T-helper 1 cell treated with Interleukin-12 subunit alpha and Interleukin-12 subunit beta and Interleukin-4 antibody, amounts not matched to agents 30 μg/mL and 1 μg/mL, for 36 hours (primary cell): ENCODE results near the gene CABCOCO1.

Experiments
- H3K27ac Mint-ChIP-seq: one replicate; pipeline ENCODE4 v1.8.0; 2021; ENCODE audit warnings: mild to moderate bottlenecking, mixed read lengths
- H3K27me3 Mint-ChIP-seq: one replicate; pipeline ENCODE4 v1.8.0; 2021; ENCODE audit warnings: low read depth, mixed read lengths
- H3K36me3 Mint-ChIP-seq: one replicate; pipeline ENCODE4 v1.8.0; 2021; ENCODE audit warnings: low read depth, mixed read lengths
- H3K4me1 Mint-ChIP-seq: one replicate; pipeline ENCODE4 v1.8.0; 2021; ENCODE audit warnings: low read depth, mixed read lengths
- H3K4me3 Mint-ChIP-seq: one replicate; pipeline ENCODE4 v1.8.0; 2021; ENCODE audit warnings: mild to moderate bottlenecking, moderate library complexity, mixed read lengths
- H3K9me3 Mint-ChIP-seq: one replicate; pipeline ENCODE4 v1.8.0; 2021; ENCODE audit warnings: mixed read lengths

CABCOCO1 gene

GRCh38 chr10:61786728-61787127 is 124.0 kb downstream of the CABCOCO1 start:
- no peaks in the 10 kb centered on the region for H3K36me3 Mint-ChIP-seq
- H3K27ac Mint-ChIP-seq, result peak overlapping the region; percentile 4
- H3K27me3 Mint-ChIP-seq, result no peaks in the 10 kb centered on the region
- peaks cover 6% of the 10 kb centered on the region for H3K9me3 Mint-ChIP-seq
- peaks cover 43% of the 10 kb centered on the region for H3K4me1 Mint-ChIP-seq
- no peak overlapping the region for H3K4me3 Mint-ChIP-seq

GRCh38 chr10:61787170-61787569 is 124.4 kb downstream of the CABCOCO1 start:
- Mint-ChIP-seq H3K36me3 (no peaks in the 10 kb centered on the region), H3K4me1 (peaks cover 39% of the 10 kb centered on the region), H3K4me3 (no peak overlapping the region), H3K27me3 (no peaks in the 10 kb centered on the region), H3K9me3 (peaks cover 3% of the 10 kb centered on the region), H3K27ac (no peak overlapping the region)

GRCh38 chr10:61789031-61789430 is 126.3 kb downstream of the CABCOCO1 start:
- Mint-ChIP-seq H3K4me3 (no peak overlapping the region), H3K36me3 (no peaks in the 10 kb centered on the region), H3K27ac (no peak overlapping the region), H3K9me3 (no peaks in the 10 kb centered on the region), H3K27me3 (no peaks in the 10 kb centered on the region), H3K4me1 (peaks cover 32% of the 10 kb centered on the region)

- H3K27me3 Mint-ChIP-seq, result no peaks in the 10 kb centered on the region
- H3K27ac Mint-ChIP-seq, result no peak overlapping the region
- no peak overlapping the region for H3K4me3 Mint-ChIP-seq
- H3K36me3 Mint-ChIP-seq, result no peaks in the 10 kb centered on the region
- peaks cover 13% of the 10 kb centered on the region for H3K4me1 Mint-ChIP-seq
- no peaks in the 10 kb centered on the region for H3K9me3 Mint-ChIP-seq
Observed at GRCh38 chr10:61791216-61791615, 128.5 kb downstream of the CABCOCO1 start.

GRCh38 chr10:61792097-61792716 is 129.5 kb downstream of the CABCOCO1 start:
- H3K36me3 Mint-ChIP-seq, result no peaks in the 10 kb centered on the region
- H3K27me3 Mint-ChIP-seq, result no peaks in the 10 kb centered on the region
- H3K4me1 Mint-ChIP-seq, result peaks cover 4% of the 10 kb centered on the region
- no peak overlapping the region for H3K27ac Mint-ChIP-seq
- no peaks in the 10 kb centered on the region for H3K9me3 Mint-ChIP-seq
- H3K4me3 Mint-ChIP-seq, result no peak overlapping the region

GRCh38 chr10:61792921-61793320 is 130.2 kb downstream of the CABCOCO1 start:
- no peaks in the 10 kb centered on the region for H3K9me3 Mint-ChIP-seq
- H3K27ac Mint-ChIP-seq, result no peak overlapping the region
- H3K4me3 Mint-ChIP-seq, result no peak overlapping the region
- peaks cover 4% of the 10 kb centered on the region for H3K4me1 Mint-ChIP-seq
- H3K27me3 Mint-ChIP-seq, result no peaks in the 10 kb centered on the region
- no peaks in the 10 kb centered on the region for H3K36me3 Mint-ChIP-seq

GRCh38 chr10:61793760-61794703 is 131.3 kb downstream of the CABCOCO1 start:
- H3K27me3 Mint-ChIP-seq, result no peaks in the 10 kb centered on the region
- H3K4me3 Mint-ChIP-seq, result no peak overlapping the region
- peaks cover 4% of the 10 kb centered on the region for H3K4me1 Mint-ChIP-seq
- H3K27ac Mint-ChIP-seq, result no peak overlapping the region
- no peaks in the 10 kb centered on the region for H3K9me3 Mint-ChIP-seq
- no peaks in the 10 kb centered on the region for H3K36me3 Mint-ChIP-seq

GRCh38 chr10:61795147-61795546 is 132.4 kb downstream of the CABCOCO1 start:
- no peaks in the 10 kb centered on the region for H3K27me3 Mint-ChIP-seq
- no peaks in the 10 kb centered on the region for H3K36me3 Mint-ChIP-seq
- no peaks in the 10 kb centered on the region for H3K9me3 Mint-ChIP-seq
- H3K4me3 Mint-ChIP-seq, result no peak overlapping the region
- H3K27ac Mint-ChIP-seq, result no peak overlapping the region
- peaks cover 4% of the 10 kb centered on the region for H3K4me1 Mint-ChIP-seq

- Mint-ChIP-seq H3K36me3 (no peaks in the 10 kb centered on the region), H3K4me1 (peaks cover 4% of the 10 kb centered on the region), H3K4me3 (no peak overlapping the region), H3K27ac (no peak overlapping the region), H3K27me3 (no peaks in the 10 kb centered on the region), H3K9me3 (no peaks in the 10 kb centered on the region)
Observed at GRCh38 chr10:61795551-61795950, 132.8 kb downstream of the CABCOCO1 start.

- no peaks in the 10 kb centered on the region for H3K36me3 Mint-ChIP-seq
- no peaks in the 10 kb centered on the region for H3K9me3 Mint-ChIP-seq
- H3K4me1 Mint-ChIP-seq, result peaks cover 4% of the 10 kb centered on the region
- no peaks in the 10 kb centered on the region for H3K27me3 Mint-ChIP-seq
- H3K27ac Mint-ChIP-seq, result no peak overlapping the region
- H3K4me3 Mint-ChIP-seq, result no peak overlapping the region
Observed at GRCh38 chr10:61796785-61797184, 134.1 kb downstream of the CABCOCO1 start.

- H3K9me3 Mint-ChIP-seq, result no peaks in the 10 kb centered on the region
- no peak overlapping the region for H3K4me3 Mint-ChIP-seq
- H3K36me3 Mint-ChIP-seq, result no peaks in the 10 kb centered on the region
- no peaks in the 10 kb centered on the region for H3K27me3 Mint-ChIP-seq
- H3K4me1 Mint-ChIP-seq, result peaks cover under 1% of the 10 kb centered on the region
- no peak overlapping the region for H3K27ac Mint-ChIP-seq
Observed at GRCh38 chr10:61797304-61798153, 134.8 kb downstream of the CABCOCO1 start.

GRCh38 chr10:61798713-61799112 is 136.0 kb downstream of the CABCOCO1 start:
- H3K9me3 Mint-ChIP-seq, result no peaks in the 10 kb centered on the region
- no peaks in the 10 kb centered on the region for H3K36me3 Mint-ChIP-seq
- H3K27me3 Mint-ChIP-seq, result no peaks in the 10 kb centered on the region
- H3K27ac Mint-ChIP-seq, result peak overlapping the region; percentile 45
- H3K4me1 Mint-ChIP-seq, result no peaks in the 10 kb centered on the region
- H3K4me3 Mint-ChIP-seq, result no peak overlapping the region

- peaks cover 2% of the 10 kb centered on the region for H3K4me1 Mint-ChIP-seq
- H3K27me3 Mint-ChIP-seq, result no peaks in the 10 kb centered on the region
- no peak overlapping the region for H3K27ac Mint-ChIP-seq
- no peak overlapping the region for H3K4me3 Mint-ChIP-seq
- no peaks in the 10 kb centered on the region for H3K9me3 Mint-ChIP-seq
- H3K36me3 Mint-ChIP-seq, result no peaks in the 10 kb centered on the region
Observed at GRCh38 chr10:61801484-61801883, 138.8 kb downstream of the CABCOCO1 start.

- H3K4me1 Mint-ChIP-seq, result peaks cover 2% of the 10 kb centered on the region
- no peaks in the 10 kb centered on the region for H3K9me3 Mint-ChIP-seq
- H3K36me3 Mint-ChIP-seq, result no peaks in the 10 kb centered on the region
- no peak overlapping the region for H3K27ac Mint-ChIP-seq
- no peaks in the 10 kb centered on the region for H3K27me3 Mint-ChIP-seq
- no peak overlapping the region for H3K4me3 Mint-ChIP-seq
Observed at GRCh38 chr10:61803269-61803668, 140.5 kb downstream of the CABCOCO1 start.
